ENCODE measurements around the gene SMYD3.

The SMYD3 gene

GRCh38 chr1:246318036-246318359 lies 189.1 kb downstream of the SMYD3 start:
- FAIRE-seq (no peak), DNase-seq (ENCODE audit: insufficient read length, low spot score) (no peak)

- FAIRE-seq (no peak), DNase-seq (ENCODE audit: insufficient read length, low spot score) (no peak)
These were observed 189.6 kb downstream of the SMYD3 start for GRCh38 chr1:246317332-246318035.

GRCh38 chr1:246311461-246311860 lies 195.6 kb downstream of the SMYD3 start:
- DNase-seq (ENCODE audit: insufficient read length, low spot score) (no peak), FAIRE-seq (no peak)

DNA sequence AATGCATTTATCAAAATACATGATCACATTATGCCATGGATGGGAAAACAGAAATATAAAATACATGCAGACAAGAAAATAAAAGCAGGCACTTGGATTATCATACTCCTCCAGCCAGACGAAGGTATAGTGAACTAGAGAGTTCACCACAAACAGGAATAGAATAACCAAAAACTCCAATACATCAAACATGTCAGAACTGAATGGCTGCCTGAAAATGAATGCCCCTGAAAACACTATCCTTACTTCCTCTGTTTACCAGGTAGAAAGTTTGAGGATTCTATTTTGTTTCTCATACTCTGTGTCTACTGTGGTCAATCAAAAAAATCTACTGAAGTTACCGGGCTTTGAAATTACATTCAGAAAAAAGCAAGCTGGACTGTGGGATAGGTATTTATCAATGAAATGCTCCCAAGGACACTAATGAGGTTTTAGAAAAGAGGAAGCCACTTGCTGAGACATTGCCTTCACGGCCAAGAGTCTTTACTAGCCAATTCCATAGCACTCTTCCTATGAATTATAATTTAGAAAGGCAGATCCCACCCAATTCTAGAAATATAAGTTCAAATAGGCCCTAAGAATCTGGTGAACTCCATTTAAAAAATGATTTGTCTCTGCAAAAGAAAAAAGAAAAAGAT lies 197.7 kb downstream of the SMYD3 start:
- no peak for FAIRE-seq
- DNase-seq (ENCODE audit: insufficient read length, low spot score) = no peak

DNA sequence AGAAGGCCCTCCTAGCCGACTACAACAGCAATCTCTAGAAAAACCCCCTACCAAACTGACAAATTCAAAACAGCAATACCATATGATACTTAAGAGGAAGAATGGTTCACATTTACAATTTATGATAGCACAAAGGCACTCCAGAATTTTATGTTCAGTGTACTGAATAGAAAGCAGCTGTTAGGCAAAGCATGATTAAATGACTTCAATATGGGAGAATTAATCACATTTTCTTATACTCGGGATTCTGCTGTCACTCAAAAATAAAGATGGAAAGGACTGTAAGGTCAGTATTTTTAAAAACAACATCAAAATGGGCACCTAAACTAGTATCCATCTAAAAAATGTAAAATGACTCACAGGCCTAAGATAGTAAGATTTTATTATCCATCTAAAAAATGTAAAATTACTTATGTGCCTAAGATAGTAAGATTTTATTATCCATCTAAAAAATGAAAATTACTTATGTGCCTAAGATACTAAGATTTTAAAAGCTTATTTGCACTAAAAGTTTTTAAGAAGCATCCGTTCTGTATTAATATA lies 198.5 kb downstream of the SMYD3 start:
- FAIRE-seq = no peak
- DNase-seq (ENCODE audit: insufficient read length, low spot score) = no peak

DNA sequence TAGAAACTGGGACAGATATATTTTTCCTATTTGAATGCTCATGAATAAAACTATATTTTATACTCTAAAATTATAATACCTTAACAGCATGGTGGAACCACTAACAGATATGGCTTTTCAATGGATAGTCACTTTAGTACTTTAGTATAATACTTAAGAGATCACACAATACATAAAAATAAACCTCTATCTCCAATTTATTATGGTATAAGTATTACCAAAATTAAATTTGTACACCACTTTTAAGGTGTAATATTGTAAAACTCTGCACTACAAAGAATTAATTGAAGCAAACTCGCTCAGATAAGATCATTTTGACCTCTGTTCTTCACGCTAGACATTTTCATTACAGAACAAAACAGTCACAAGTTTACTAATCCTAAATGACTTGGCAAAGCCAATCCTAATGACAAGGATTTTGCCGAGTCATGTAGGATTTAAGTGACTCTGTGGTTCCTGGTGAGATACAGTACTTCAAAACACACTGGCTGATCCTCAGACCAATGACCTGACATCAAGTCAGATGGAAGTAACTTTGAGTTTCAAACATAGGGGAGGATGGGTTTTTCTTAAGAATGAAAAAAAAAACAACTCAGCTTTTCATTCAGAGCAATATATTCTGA lies 200.6 kb downstream of the SMYD3 start:
- FAIRE-seq (no peak), DNase-seq (ENCODE audit: insufficient read length, low spot score) (no peak)

- peak; percentile 11 for FAIRE-seq
- DNase-seq (ENCODE audit: insufficient read length, low spot score) = no peak
These were observed 202.4 kb downstream of the SMYD3 start for GRCh38 chr1:246304484-246305259.

- no peak for FAIRE-seq
- DNase-seq (ENCODE audit: insufficient read length, low spot score) = no peak
These were observed 204.3 kb downstream of the SMYD3 start for GRCh38 chr1:246302711-246303317.

GRCh38 chr1:246302251-246302625 lies 204.8 kb downstream of the SMYD3 start:
- FAIRE-seq (no peak), DNase-seq (ENCODE audit: insufficient read length, low spot score) (no peak)

DNA sequence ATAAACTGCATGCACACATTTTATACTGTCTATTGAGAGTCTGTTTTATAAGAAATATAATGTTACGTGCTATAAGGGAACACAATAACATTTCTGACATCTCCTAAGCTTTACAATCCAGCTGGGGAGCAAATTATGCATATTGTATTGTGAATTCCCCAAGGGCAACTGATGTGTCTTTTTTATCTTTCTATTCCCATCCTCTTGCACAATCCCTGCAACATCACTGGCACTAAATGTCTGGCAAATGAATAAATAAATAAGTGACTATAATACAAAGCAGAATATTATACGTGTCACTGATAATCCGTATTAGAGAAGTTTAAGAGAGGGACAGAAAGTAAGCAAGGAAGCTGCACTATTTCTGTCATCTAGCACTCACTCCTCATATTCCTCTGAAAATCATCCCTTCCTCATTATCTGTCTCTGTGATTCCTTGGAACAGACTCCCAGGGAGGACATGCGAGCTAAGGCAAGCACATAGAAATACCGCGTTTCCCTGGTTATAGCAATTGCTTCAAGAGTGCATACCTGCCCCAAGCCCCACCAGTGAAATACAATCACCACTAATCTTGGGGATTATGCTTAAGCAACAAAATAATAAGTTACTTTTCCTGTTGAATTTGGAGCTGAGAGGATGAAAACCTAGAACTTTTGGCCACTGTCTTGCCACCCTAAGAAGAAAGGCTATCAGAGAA lies 205.4 kb downstream of the SMYD3 start:
- no peak for DNase-seq (ENCODE audit: insufficient read length, low spot score)

GRCh38 chr1:246300626-246301549 lies 206.2 kb downstream of the SMYD3 start:
- no peak for FAIRE-seq

More for the DNA sequence above, 205.4 kb downstream of the SMYD3 start:
- no peak for FAIRE-seq

GRCh38 chr1:246297279-246298265 lies 209.5 kb downstream of the SMYD3 start:
- DNase-seq (ENCODE audit: insufficient read length, low spot score) = no peak

More at GRCh38 chr1:246300626-246301549, 206.2 kb downstream of the SMYD3 start:
- no peak for DNase-seq (ENCODE audit: insufficient read length, low spot score)

DNA sequence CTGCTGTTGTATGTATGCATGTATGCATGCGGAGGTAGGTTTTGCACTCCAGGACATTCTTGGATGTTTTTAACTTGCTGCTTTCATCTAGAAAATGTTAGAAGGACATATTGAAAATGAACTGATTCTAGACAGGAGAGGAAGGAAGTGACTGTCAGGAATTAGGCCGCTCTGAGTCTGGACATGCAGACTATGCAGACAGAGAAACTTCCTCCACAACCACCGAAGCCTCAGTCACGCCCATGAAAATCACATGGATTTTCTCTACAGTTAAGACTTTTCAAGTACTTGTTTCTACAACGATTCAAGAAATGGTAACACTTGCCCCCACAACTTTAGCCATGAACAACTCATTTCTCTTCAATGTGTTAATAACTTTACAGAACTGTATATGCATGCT lies 211.1 kb downstream of the SMYD3 start:
- FAIRE-seq (no peak), DNase-seq (ENCODE audit: insufficient read length, low spot score) (no peak)

More at GRCh38 chr1:246297279-246298265, 209.5 kb downstream of the SMYD3 start:
- FAIRE-seq = no peak

DNA sequence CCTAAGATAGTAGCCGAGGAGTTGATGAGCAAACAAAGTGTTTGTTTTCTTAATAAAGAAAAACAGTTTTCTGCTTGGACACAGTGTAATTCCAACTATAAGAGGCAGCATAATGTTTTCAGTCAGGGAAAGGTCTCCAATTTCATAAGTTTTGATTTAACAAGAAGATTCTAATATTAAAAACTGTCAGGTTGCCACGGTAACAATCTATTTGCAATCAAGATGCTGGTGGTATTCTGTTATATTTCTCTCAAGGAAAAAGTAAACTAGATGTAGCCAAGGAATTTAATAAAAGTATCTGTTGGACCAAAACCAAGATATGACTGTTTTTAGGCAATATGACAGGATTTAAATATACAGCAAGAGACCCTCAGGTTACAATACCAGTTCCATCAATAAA lies 211.7 kb downstream of the SMYD3 start:
- DNase-seq (ENCODE audit: insufficient read length, low spot score) (no peak), FAIRE-seq (no peak)

GRCh38 chr1:246294263-246294662 lies 212.8 kb downstream of the SMYD3 start:
- FAIRE-seq = no peak
- no peak for DNase-seq (ENCODE audit: insufficient read length, low spot score)

DNA sequence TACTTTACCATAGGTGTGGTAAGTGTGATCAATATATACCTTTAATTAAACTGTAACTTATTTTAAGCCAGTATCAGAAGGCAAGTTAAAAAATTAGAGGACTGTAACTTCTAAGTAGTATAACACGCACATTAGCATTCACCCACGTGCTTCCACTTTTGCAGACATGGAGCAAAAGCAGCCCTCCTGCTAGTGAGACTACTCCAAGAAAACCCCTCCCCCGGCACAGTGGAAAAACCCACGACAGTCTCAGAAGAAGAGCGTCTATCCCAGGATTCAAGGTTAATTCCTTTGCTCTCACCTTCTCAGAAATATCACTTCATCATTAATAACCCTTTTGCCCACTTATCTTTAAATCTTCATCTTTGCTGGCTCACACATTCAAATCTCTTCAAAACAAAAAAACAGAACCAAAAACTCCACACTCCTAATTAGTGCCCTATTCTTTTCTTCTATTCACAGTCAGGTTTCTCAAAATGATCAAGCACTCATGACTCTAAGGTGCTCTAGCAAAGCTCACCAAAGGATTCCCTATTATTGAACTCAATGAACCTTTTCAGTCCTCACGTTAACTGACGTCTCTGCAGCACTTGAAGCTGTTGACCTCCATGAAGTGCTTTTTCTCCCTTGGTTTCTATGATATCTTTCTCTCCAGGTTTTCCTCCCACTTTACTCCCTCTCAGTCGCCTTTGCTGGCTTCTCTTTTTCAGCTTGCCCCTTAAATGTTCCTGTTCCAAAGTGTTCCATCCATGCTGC lies 213.5 kb downstream of the SMYD3 start:
- FAIRE-seq (no peak), DNase-seq (ENCODE audit: insufficient read length, low spot score) (no peak)

- no peak for FAIRE-seq
These were observed 214.5 kb downstream of the SMYD3 start for GRCh38 chr1:246292571-246292970.

More at GRCh38 chr1:246292571-246292970, 214.5 kb downstream of the SMYD3 start:
- DNase-seq (ENCODE audit: insufficient read length, low spot score) = no peak

Data from GM19239 (cell line).